Measurements from ENCODE around the gene NOVA2.
"Not testable (repeated sequence)": the region's sequence is repeated elsewhere in the genome, so short reads cannot be mapped to it uniquely, and the experiment has no call there.

Gene NOVA2

GRCh38 chr19:45897261-45897812, 76.3 kb downstream of the NOVA2 start:
- no peak overlapping the region for H3K4me3 ChIP-seq (ENCODE audit: low read depth, low read length)
- no peak for DNase-seq (ENCODE audit: low read depth)
- no peak for TF ChIP-seq CTCF (IDR thresholded peaks at IDR 0.05; ENCODE audit: insufficient read depth, low read depth, low read length, missing control alignments)

- H3K4me3 ChIP-seq (ENCODE audit: low read depth, low read length); DNase-seq (ENCODE audit: low read depth): not testable (repeated sequence)
Measured at GRCh38 chr19:45895983-45896599, 77.6 kb downstream of the NOVA2 start.

- DNase-seq (ENCODE audit: low read depth), result no peak
- no peak for TF ChIP-seq CTCF (IDR thresholded peaks at IDR 0.05; ENCODE audit: insufficient read depth, low read depth, low read length, missing control alignments)
- no peak overlapping the region for H3K4me3 ChIP-seq (ENCODE audit: low read depth, low read length)
Measured at GRCh38 chr19:45895519-45895972, 78.1 kb downstream of the NOVA2 start.

GRCh38 chr19:45890877-45891276, 82.8 kb downstream of the NOVA2 start:
- no peak for TF ChIP-seq CTCF (IDR thresholded peaks at IDR 0.05; ENCODE audit: insufficient read depth, low read depth, low read length, missing control alignments)
- no peak for DNase-seq (ENCODE audit: low read depth)
- no peak overlapping the region for H3K4me3 ChIP-seq (ENCODE audit: low read depth, low read length)

GRCh38 chr19:45889210-45889885, 84.3 kb downstream of the NOVA2 start:
- DNase-seq (ENCODE audit: low read depth), result no peak
- TF ChIP-seq CTCF (IDR thresholded peaks at IDR 0.05; ENCODE audit: insufficient read depth, low read depth, low read length, missing control alignments), result no peak
- H3K4me3 ChIP-seq (ENCODE audit: low read depth, low read length), result no peak overlapping the region

GRCh38 chr19:45887200-45887710, 86.4 kb downstream of the NOVA2 start:
- no peak for TF ChIP-seq CTCF (IDR thresholded peaks at IDR 0.05; ENCODE audit: insufficient read depth, low read depth, low read length, missing control alignments)

GRCh38 chr19:45886427-45887199, 87.1 kb downstream of the NOVA2 start:
- peak; percentile 96 for DNase-seq (ENCODE audit: low read depth)
- TF ChIP-seq CTCF (IDR thresholded peaks at IDR 0.05; ENCODE audit: insufficient read depth, low read depth, low read length, missing control alignments), result no peak
- H3K4me3 ChIP-seq (ENCODE audit: low read depth, low read length), result peak overlapping the region; percentile 60

More at GRCh38 chr19:45887200-45887710, 86.4 kb downstream of the NOVA2 start:
- peak overlapping the region; percentile 60 for H3K4me3 ChIP-seq (ENCODE audit: low read depth, low read length)
- no peak for DNase-seq (ENCODE audit: low read depth)
